ENCODE data around the gene RNASE7. TPM values are rescaled to one million over a fixed set of nuclear protein-coding genes. Genes with fewer than 3 reads are reported as not detected.

RNASE7 gene
- total RNA-seq: 1 to 10 TPM in 1 of 2 donors, not detected in 1; 1.0 TPM

GRCh38 chr14:21041676-21042433, at the start of gene RNASE7:
Gene RNASE7, plus strand, starts transcription at chr14:21042362. Its CDS starts 631 bp downstream, at chr14:21042993.
- H3K36me3 ChIP-seq (replicated peaks in 1 of 2; ENCODE audit: insufficient read depth in 1 of 2, low read depth in 2 of 2): no peaks in the 10 kb centered on the region
- no peak for ATAC-seq
- DNase-seq: peak in 2 of 4 donors; percentile 31 to 59
- H3K27me3 ChIP-seq: no peaks in the 10 kb centered on the region
- 59 to 61% methylated on average over 11 of the region's 11 CpGs for WGBS, 2 donors
- TF ChIP-seq CTCF (IDR thresholded peaks at IDR 0.05): no peak
- TF ChIP-seq POLR2A (IDR thresholded peaks at IDR 0.05): no peak
- H3K9me3 ChIP-seq: no peaks in the 10 kb centered on the region
- H3K27ac ChIP-seq: peak within 1 kb of the TSS; percentile 67 to 76 (median 74)
- no peak within 1 kb of the TSS for H3K4me3 ChIP-seq
- peaks cover 59% of the 10 kb centered on the region for H3K4me1 ChIP-seq
- intact Hi-C loops (cut with DNase I): no loop called here

- 81% methylated on average over 14 of the region's 14 CpGs for WGBS, 2 donors
- no peak for ATAC-seq
- TF ChIP-seq CTCF (IDR thresholded peaks at IDR 0.05) (no peak), POLR2A (IDR thresholded peaks at IDR 0.05) (no peak)
- Histone ChIP-seq H3K9me3 (no peaks in the 10 kb centered on the region), H3K4me1 (peaks cover 5% of the 10 kb centered on the region), H3K27me3 (no peaks in the 10 kb centered on the region), H3K4me3 (no peak overlapping the region), H3K27ac (no peak overlapping the region), H3K36me3 (replicated peaks in 1 of 2; ENCODE audit: insufficient read depth in 1 of 2, low read depth in 2 of 2) (peaks cover 23 to 35% of the 10 kb centered on the region in 2 donors)
- DNase-seq: no peak
- intact Hi-C loops (cut with DNase I): no loop called here
Observed at GRCh38 chr14:20996521-20996920, 45.6 kb upstream of the RNASE7 start.

- TF ChIP-seq CTCF (IDR thresholded peaks at IDR 0.05) (no peak), POLR2A (IDR thresholded peaks at IDR 0.05) (no peak)
- intact Hi-C loops (cut with DNase I): no loop called here
- H3K36me3 ChIP-seq (replicated peaks in 1 of 2; ENCODE audit: insufficient read depth in 1 of 2, low read depth in 2 of 2): peaks cover 23 to 35% of the 10 kb centered on the region in 2 donors
- 52% methylated on average over 4 of the region's 4 CpGs for WGBS, 2 donors
- no peaks in the 10 kb centered on the region for H3K9me3 ChIP-seq
- no peak overlapping the region for H3K4me3 ChIP-seq
- DNase-seq (no peak), ATAC-seq (no peak)
- no peak overlapping the region for H3K27ac ChIP-seq
- H3K4me1 ChIP-seq: no peaks in the 10 kb centered on the region
- no peaks in the 10 kb centered on the region for H3K27me3 ChIP-seq
Observed at GRCh38 chr14:20997115-20997514, 45.0 kb upstream of the RNASE7 start.

- TF ChIP-seq POLR2A (IDR thresholded peaks at IDR 0.05) (no peak), CTCF (IDR thresholded peaks at IDR 0.05) (no peak)
- no peaks in the 10 kb centered on the region for H3K4me1 ChIP-seq
- intact Hi-C loops (cut with DNase I): no loop called here
- no peaks in the 10 kb centered on the region for H3K27me3 ChIP-seq
- 56 to 67% methylated on average over 6 of the region's 6 CpGs for WGBS, 2 donors
- H3K9me3 ChIP-seq: no peaks in the 10 kb centered on the region
- ATAC-seq (no peak), DNase-seq (no peak)
- no peak overlapping the region for H3K4me3 ChIP-seq
- H3K36me3 ChIP-seq (replicated peaks in 1 of 2; ENCODE audit: insufficient read depth in 1 of 2, low read depth in 2 of 2): peaks cover 23 to 32% of the 10 kb centered on the region in 2 donors
- no peak overlapping the region for H3K27ac ChIP-seq
Observed at GRCh38 chr14:20997564-20997963, 44.6 kb upstream of the RNASE7 start.

- Histone ChIP-seq H3K9me3 (no peaks in the 10 kb centered on the region), H3K4me1 (no peaks in the 10 kb centered on the region), H3K4me3 (no peak overlapping the region), H3K27ac (no peak overlapping the region), H3K36me3 (replicated peaks in 1 of 2; ENCODE audit: insufficient read depth in 1 of 2, low read depth in 2 of 2) (peaks cover 19 to 27% of the 10 kb centered on the region in 2 donors), H3K27me3 (no peaks in the 10 kb centered on the region)
- no peak for ATAC-seq
- intact Hi-C loops (cut with DNase I): no loop called here
- DNase-seq: no peak
- TF ChIP-seq POLR2A (IDR thresholded peaks at IDR 0.05) (no peak), CTCF (IDR thresholded peaks at IDR 0.05) (no peak)
- WGBS, 2 donors: 60 to 74% methylated on average over 3 of the region's 3 CpGs
Observed at GRCh38 chr14:20998139-20998538, 44.0 kb upstream of the RNASE7 start.

All from body of pancreas (tissue), 4 donors.